Spinal cord (tissue), 10 donors: Measurements from ENCODE around the gene LRP5. TPM values are rescaled to one million over a fixed set of nuclear protein-coding genes. Genes with fewer than 3 reads are reported as not detected.
"Not testable (repeated sequence)": the region's sequence is repeated elsewhere in the genome, so short reads cannot be mapped to it uniquely, and the experiment has no call there.

Experiments used
- DNase-seq, 6 donors: peaks; one replicate each; pipeline versions ENCODE4 v3.0.0 to v3.0.0-alpha.2; 2013 to 2015; ENCODE audit warnings: low spot score in 6 of 6, low read depth in 4 of 6
- H3K27ac ChIP-seq: one replicate; pipeline ENCODE4 v1.5.1; 2013; ENCODE audit warnings: low read depth, low read length, control low read depth
- H3K27me3 ChIP-seq: one replicate; pipeline ENCODE4 v1.6.1; 2013; ENCODE audit warnings: low read length; ENCODE audit not compliant: control insufficient read depth, insufficient read depth
- H3K36me3 ChIP-seq: one replicate; pipeline ENCODE4 v1.6.1; 2013; ENCODE audit warnings: low read length; ENCODE audit not compliant: control insufficient read depth, insufficient read depth
- H3K4me1 ChIP-seq: one replicate; pipeline ENCODE4 v1.6.1; 2013; ENCODE audit warnings: low read length; ENCODE audit not compliant: control insufficient read depth, insufficient read depth
- H3K4me3 ChIP-seq: one replicate; pipeline ENCODE4 v1.5.1; 2013; ENCODE audit warnings: low read depth, low read length, control low read depth
- H3K9me3 ChIP-seq: one replicate; pipeline ENCODE4 v1.6.1; 2013; ENCODE audit warnings: low read length; ENCODE audit not compliant: control insufficient read depth, insufficient read depth
- WGBS: methylation state at CpG from one replicate; pipeline ENCODE4 v1.1.5; 2013; ENCODE audit warnings: missing lambda C conversion rate; ENCODE audit not compliant: insufficient coverage; 5-methylcytosine and 5-hydroxymethylcytosine counted together
- polyA plus RNA-seq, 2 donors: library from polyadenylated mRNA; unstranded; fragments of 120-200 nt; gene quantifications; one replicate each; pipeline ENCODE4 v1.2.1, GENCODE V29; 2013; ENCODE audit not compliant: insufficient read length in 2 of 2
- total RNA-seq, 2 donors: library from RNA; depleted of rRNA in 1 of 2; stranded (reverse); fragments of 120-200 nt in 1 of 2; fragments of >200 nt in 1 of 2; gene quantifications; one replicate each; pipeline versions ENCODE4 v1.2.3 to v1.2.4, GENCODE V29; 2013 to 2014
- donor health status: healthy.

Gene LRP5
- total and polyA plus RNA-seq, 4 donors: 12.8 to 32.4 (median 25.7) TPM

DNA sequence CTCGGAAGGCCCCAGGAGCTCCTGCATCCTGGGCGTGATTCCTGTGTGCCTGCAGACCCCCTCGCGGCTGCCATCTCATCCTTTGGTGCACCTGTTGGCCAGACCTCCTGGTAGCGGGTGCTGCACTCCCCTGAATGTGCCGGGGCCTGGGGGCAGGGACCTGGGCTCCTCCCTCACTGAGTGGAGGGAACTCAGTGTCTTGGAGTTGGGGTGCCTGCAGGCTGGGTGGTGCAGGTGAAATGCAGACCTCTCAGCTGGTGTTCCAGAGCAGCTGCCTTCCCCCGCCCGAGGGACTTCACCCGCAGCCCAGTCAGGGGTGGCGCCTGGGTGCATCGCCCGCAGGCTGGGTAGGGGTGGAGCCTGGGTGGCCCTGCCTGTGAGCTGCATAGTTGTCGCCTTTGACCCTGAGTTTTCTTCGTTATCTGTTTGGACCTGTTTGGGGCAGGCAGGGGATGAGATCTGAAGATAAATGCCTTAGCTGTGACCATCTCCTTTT, 31.4 kb downstream of the LRP5 start:
- WGBS: 91% methylated on average over 14 of the region's 14 CpGs

DNA sequence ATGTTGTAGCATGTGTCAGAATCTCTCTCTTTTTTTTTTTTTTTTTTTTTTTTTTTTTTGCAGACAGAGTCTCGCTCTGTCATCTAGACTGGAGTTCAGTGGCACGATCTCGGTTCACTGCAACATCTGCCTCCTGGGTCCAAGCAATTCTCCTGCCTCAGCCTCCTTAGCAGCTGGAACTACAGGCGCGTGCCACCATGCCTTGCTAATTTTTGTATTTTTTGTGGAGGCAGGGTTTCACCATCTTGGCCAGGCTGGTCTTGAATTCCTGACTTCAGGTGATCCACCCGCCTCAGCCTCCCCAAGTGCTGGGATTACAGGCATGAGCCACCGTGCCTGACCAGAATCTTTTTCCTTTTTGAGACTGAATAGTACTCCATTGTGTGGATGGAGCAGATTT, 32.4 kb downstream of the LRP5 start:
- H3K27me3 ChIP-seq, DNase-seq, H3K9me3 ChIP-seq, H3K27ac ChIP-seq, H3K4me3 ChIP-seq: not testable (repeated sequence)
- 75% methylated on average over 1 of the region's 7 CpGs for WGBS
- Histone ChIP-seq H3K4me1 (peaks cover 48% of the 10 kb centered on the region), H3K36me3 (peaks cover 26% of the 10 kb centered on the region)

More for the DNA sequence above, 31.4 kb downstream of the LRP5 start:
- H3K4me3 ChIP-seq: no peak overlapping the region
- peaks cover 3% of the 10 kb centered on the region for H3K9me3 ChIP-seq
- no peak overlapping the region for H3K27ac ChIP-seq
- DNase-seq: no peak
- H3K27me3 ChIP-seq: no peaks in the 10 kb centered on the region
- peaks cover 18% of the 10 kb centered on the region for H3K36me3 ChIP-seq
- peaks cover 48% of the 10 kb centered on the region for H3K4me1 ChIP-seq

DNA sequence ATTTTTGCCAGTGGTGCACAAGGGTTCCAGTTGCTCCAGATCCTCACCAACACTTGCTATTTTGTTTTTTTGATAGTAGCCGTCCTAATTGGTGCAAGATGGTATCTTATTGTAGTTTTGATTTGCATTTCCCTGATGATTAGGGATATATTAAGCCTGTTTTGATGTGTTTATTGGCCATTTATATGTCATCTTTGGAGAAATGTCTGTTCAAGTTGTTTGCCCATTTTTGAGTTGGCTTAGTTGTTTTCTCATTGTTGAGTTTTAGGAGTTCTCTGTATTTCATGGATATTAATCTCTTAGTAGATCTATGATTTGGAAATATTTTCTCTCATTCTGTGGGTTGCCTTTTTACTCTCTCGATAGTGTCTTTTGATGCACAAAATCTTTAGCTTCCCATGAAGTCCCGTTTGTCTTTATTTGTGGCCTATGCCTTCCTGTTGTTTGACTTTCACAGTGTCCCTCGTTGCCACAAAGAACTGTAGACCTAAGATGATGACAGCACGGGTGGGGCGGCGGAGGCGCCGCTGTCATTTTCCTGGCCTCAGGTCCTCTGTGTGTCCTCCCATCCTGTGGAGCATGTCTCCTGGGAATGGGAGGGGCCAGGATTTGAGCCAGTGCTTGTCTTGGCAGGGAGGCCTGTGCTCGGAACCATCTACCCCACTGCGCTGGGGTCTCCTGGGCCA, 33.5 kb downstream of the LRP5 start:
- no peak for DNase-seq
- Histone ChIP-seq H3K4me1 (peaks cover 47% of the 10 kb centered on the region), H3K4me3 (no peak overlapping the region), H3K27me3 (no peaks in the 10 kb centered on the region), H3K36me3 (peaks cover 36% of the 10 kb centered on the region), H3K27ac (peak overlapping the region; percentile 27), H3K9me3 (peaks cover 3% of the 10 kb centered on the region)
- 76% methylated on average over 4 of the region's 11 CpGs for WGBS

DNA sequence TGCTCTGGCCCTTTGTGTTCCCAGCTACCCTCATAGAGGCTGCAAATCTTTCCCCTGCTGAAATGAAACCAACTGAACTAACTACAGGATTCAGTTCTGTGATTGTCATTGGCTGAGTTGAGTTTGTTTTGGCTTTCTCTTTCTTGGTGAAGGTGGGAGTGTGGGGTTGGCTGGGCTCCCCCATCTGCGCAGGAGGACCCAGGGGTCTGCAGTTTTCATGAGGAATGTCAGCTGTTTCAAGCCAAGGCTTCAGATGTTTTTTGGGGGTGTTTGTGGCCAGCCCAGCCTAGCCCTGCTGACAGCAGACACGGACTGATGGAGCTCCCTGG, 34.0 kb downstream of the LRP5 start:
- peaks cover 3% of the 10 kb centered on the region for H3K9me3 ChIP-seq
- DNase-seq: peak in 1 of 6 donors; percentile 46
- peak overlapping the region; percentile 27 for H3K27ac ChIP-seq
- no peaks in the 10 kb centered on the region for H3K27me3 ChIP-seq
- H3K4me1 ChIP-seq: peaks cover 43% of the 10 kb centered on the region
- H3K36me3 ChIP-seq: peaks cover 41% of the 10 kb centered on the region
- no peak overlapping the region for H3K4me3 ChIP-seq
- WGBS: 100% methylated on average over 1 of the region's 2 CpGs

DNA sequence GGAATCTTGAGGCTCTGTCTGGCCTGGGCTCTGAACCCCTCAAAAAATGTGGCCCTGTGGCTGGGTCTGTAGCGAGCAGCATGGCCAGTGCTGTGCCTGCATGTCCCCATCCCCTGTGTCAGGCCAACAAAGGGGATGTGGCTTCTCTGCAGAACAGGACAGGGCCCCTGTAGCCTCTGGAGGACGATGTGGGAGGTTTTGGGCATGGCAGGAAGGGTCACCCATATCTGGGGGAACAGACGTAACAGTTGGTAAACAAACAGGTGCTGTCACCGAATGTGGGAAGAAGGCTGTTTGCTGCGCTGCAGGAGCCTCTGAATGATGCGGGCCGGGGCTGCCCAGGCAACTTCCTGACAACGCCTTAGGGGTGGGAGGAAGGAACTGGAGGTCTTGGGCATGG, 35.0 kb downstream of the LRP5 start:
- peaks cover 34% of the 10 kb centered on the region for H3K4me1 ChIP-seq
- DNase-seq: no peak
- 92% methylated on average over 8 of the region's 8 CpGs for WGBS
- peaks cover 48% of the 10 kb centered on the region for H3K36me3 ChIP-seq
- no peak overlapping the region for H3K27ac ChIP-seq
- H3K27me3 ChIP-seq: no peaks in the 10 kb centered on the region
- no peak overlapping the region for H3K4me3 ChIP-seq
- H3K9me3 ChIP-seq: peaks cover 3% of the 10 kb centered on the region

DNA sequence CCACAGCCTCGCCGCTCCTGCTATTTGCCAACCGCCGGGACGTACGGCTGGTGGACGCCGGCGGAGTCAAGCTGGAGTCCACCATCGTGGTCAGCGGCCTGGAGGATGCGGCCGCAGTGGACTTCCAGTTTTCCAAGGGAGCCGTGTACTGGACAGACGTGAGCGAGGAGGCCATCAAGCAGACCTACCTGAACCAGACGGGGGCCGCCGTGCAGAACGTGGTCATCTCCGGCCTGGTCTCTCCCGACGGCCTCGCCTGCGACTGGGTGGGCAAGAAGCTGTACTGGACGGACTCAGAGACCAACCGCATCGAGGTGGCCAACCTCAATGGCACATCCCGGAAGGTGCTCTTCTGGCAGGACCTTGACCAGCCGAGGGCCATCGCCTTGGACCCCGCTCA, 35.5 kb downstream of the LRP5 start:
- Histone ChIP-seq H3K27me3 (no peaks in the 10 kb centered on the region), H3K9me3 (peaks cover 3% of the 10 kb centered on the region), H3K4me3 (no peak overlapping the region), H3K36me3 (peaks cover 50% of the 10 kb centered on the region), H3K4me1 (peaks cover 29% of the 10 kb centered on the region), H3K27ac (no peak overlapping the region)
- WGBS: 97% methylated on average over 32 of the region's 32 CpGs
- no peak for DNase-seq

DNA sequence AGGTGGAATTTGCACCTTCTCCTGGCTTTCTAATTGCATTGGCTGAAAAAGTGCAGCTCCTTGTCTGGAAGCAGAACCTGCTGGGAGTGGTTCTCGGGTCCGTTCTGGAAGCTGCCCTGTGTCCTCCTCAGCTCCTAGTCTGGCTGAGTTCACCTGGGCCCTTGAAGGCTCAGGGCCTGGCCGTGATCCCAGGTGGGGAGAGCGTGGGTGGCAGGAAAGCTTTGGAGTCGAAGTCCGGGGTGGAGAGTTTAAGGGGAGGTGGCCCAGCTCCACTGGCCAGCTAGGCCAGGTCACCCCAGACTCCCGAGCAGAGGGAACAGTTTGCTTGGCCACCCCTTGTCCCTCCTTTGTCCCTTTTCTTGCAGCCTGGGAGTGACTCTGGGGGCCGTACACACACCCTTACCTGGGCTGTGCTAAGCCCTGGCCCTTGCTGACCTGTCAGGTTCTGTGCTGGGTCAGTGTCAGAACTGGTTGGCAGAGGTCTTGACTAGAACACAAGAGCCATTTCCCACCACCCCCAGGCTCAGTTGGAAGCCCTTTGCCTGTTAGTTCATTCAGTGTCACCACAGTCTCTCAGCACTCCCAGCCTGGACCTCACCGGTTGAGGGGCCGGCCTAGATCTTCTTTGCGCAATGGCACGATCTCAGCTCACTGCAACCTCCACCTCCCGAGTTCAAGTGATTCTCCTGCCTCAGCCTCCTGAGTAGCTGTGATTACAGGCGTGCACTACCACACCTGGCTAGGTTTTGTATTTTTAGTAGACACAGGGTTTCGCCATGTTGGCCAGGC, 37.3 kb downstream of the LRP5 start:
- DNase-seq: no peak
- H3K27me3 ChIP-seq: no peaks in the 10 kb centered on the region
- H3K9me3 ChIP-seq: peaks cover 3% of the 10 kb centered on the region
- H3K27ac ChIP-seq: no peak overlapping the region
- H3K36me3 ChIP-seq: peaks cover 56% of the 10 kb centered on the region
- H3K4me3 ChIP-seq: no peak overlapping the region
- peaks cover 31% of the 10 kb centered on the region for H3K4me1 ChIP-seq
- WGBS: 94% methylated on average over 15 of the region's 15 CpGs

DNA sequence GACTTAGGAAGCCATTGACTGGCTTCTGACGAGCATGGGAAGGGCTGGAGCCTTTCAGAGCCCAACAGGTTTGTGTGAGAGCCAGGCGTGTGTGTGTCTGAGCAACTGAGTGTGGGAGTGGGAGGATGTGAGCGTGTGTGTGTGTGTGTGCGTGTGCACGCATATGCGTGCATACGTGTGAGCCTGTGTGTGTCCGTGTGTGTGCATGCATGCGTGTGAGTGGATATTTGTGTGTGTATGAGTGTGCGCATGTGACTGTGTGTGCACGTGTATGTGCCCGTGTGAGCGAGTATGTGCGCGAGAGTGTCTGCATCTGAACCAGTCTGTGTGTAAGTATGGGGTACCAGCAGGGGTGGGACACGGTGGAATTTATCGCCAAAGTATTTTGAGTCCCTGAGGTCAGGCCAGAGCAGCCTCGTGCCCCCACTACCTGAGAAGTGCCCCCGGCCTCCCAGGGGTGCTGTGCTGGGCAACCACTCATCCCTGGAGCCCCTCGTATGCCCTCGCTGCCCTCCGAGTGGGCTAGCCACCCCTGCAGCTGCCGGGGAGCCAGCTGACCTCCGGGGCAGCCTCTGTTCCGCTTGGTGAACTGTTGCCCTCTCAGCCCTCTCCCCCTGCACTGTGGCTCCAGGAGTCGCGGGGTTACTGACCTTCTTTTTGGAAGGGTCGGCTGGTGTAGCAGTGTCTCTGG, 38.5 kb downstream of the LRP5 start:
- Histone ChIP-seq H3K36me3 (peaks cover 63% of the 10 kb centered on the region), H3K27me3 (no peaks in the 10 kb centered on the region), H3K4me3 (no peak overlapping the region), H3K9me3 (no peaks in the 10 kb centered on the region), H3K27ac (no peak overlapping the region), H3K4me1 (peaks cover 35% of the 10 kb centered on the region)
- 92% methylated on average over 25 of the region's 28 CpGs for WGBS
- DNase-seq: no peak

DNA sequence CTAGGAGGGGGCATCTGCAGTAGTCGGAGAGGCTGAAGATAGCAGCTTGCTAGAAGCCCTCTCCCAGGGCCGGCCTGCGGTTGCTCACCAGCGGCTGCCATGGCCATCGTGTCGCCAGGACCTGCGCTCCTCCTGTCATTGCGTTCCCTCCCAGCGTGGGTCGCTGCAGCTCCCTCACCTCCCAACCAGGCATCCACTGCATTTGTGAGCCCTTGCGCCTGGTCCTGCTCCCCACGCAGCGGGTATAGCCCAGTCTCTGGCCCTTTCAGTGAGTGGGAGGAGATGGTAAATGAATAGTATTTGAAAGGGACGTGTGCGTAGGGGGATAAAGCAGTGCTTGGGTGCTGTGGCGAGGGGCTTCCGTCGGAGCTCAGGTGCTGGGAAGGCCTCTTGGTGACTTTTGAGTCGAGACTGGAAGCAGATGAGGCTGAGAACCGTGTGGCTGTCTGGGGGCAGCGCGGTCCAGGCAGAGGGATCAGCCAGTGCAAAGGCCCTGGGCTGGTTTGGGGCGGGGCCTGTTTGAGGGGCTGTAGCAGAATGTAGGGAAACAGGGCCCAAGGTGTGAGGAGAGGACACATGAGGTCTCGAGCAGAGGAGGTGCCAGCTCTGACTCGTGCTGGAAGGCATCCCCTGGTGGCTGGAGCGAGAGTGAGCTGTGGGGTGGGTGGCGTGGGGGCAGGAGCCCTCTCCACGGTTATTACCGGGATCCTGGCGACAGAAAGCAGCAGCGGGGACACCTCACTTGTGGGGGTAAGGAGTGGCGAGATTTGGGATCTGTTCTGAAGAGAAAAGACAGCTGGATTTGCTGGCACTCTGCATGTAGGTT, 39.3 kb downstream of the LRP5 start:
- H3K27ac ChIP-seq: no peak overlapping the region
- DNase-seq: no peak
- WGBS: 93% methylated on average over 27 of the region's 32 CpGs
- peaks cover 29% of the 10 kb centered on the region for H3K4me1 ChIP-seq
- peaks cover 63% of the 10 kb centered on the region for H3K36me3 ChIP-seq
- H3K4me3 ChIP-seq: no peak overlapping the region
- no peaks in the 10 kb centered on the region for H3K27me3 ChIP-seq
- H3K9me3 ChIP-seq: no peaks in the 10 kb centered on the region
